ENCODE measurements around the gene FGFR2.

FGFR2 gene

DNA sequence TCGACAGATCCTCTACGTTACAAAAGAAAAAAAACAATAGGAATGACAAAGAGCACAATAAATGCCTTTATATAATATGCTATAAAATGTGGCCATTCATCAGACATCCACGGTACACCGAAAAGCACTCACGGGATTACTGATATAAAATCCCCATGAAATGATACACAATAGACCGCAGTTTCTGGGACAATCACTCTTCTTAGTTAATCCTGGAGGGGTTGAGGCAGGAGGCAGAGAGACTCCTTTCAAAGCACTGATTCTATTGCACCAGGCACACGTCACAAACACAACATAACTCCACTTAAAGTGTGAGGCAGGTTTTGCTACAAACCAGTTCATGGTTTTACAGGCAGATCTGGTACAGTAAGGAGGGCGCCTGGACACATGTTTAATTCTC is 113.8 kb downstream of the FGFR2 start:
- DNase-seq: no peak

DNA sequence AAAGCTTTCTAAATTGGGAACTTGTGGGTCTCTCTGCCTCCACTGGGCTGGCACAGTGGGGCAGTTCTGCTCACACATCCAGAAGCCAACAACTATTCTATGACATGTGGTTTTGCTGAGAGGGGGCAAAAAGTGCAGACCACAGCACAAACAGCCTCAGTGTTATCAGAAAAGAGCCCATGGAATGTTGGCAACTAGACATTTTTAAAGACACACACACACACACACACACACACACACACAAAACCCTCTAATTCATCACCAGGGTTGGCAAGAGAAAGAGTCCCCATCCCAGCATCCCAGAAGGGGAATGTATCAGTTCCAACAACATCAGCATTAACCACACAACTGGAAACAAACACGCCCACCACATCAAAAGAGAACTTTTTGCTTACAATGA is 117.1 kb downstream of the FGFR2 start:
- no peak for DNase-seq

DNA sequence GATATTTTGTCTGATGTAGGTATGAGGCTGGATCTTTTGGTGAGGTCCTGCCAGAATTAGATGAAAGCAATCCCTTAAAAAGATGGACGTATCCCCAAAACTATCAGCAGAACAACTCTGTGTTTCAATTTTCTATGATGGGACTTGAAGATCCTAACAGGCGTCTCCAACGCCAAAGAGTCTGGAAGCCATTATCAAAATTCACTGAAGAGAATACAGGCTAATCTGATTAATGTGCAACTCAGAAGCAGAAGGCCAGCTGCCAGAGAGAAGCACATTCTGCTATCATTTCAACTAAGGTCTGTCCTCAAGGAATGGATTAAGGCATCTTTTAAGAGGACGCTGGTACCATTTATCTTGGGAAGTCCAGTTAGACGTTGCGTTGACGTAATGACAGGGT is 119.7 kb downstream of the FGFR2 start:
- no peak for DNase-seq

DNA sequence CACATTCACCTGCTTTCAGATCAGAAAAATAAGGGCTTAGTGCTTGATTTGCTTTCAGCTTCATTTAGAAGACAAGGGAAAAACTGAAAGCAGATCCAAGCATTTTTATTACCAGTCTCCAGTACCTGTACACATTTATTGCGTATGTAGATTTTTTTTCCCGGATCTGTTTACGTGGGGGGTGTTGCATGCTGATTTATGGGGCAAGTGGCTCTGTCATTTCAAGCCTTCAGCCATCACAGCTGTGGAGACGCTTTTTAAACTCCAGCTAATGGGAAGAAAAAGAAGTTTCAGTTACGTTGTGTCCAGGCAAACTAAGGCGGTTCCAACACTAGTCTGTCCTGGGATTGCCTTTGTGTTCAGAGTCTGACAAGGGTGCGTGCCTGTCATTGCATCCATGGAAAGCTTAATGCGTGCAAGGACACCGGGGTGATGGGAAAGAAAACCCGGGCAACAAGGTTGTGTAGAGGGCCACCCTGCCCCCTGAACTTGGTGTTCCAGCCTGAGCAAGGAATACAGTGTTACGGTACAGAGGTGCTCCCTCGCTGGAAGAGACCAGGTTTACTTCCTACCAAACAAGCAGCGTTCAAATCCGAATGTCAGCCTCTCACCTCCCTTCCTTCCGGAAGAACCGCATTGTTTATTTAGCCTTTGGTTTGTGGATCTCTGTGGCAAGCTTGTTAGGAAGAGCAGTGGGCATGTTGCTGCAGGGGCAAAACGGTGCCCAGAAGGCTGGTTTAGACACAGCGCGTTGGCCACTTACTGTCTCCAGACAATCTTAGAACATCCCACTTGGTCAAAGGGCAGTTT is 128.2 kb downstream of the FGFR2 start:
- no peak for DNase-seq

DNA sequence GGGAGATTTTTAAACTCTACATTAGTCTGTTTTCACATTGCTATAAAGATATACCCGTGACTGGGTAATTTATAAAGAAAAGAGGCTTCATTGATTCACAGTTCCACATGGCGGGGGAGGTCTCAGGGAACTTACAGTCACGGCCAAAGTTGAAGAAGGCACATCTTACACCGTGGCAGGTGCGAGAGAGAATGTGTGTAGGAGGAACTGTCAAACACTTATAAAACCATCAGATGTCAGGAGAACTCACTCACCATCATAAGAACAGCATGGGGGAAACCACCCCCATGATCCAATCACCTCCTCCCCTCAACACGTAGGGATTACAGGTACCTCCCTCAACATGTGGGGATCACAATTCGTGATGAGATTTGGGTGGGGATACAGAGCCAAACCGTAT is 129.5 kb downstream of the FGFR2 start:
- DNase-seq: no peak

DNA sequence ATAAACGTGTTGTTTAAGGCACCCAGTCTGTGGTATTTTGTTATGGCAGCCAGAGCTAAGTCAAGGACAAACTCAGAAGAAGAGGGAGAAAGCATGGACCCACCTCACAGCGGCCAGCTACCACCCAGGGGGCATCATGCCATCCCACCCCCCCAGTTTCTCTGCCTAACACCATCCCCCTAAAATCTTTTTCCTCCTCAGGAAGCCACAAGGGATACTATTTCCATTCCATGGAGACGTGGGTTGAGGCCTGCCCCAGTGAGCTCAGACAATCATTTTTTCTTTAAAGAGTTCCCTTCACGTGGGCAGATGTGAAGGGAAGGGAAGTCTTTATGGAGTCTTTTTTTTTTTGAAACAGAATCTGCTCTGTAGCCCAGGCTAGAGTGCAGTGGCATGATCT is 131.8 kb downstream of the FGFR2 start:
- no peak for DNase-seq

DNA sequence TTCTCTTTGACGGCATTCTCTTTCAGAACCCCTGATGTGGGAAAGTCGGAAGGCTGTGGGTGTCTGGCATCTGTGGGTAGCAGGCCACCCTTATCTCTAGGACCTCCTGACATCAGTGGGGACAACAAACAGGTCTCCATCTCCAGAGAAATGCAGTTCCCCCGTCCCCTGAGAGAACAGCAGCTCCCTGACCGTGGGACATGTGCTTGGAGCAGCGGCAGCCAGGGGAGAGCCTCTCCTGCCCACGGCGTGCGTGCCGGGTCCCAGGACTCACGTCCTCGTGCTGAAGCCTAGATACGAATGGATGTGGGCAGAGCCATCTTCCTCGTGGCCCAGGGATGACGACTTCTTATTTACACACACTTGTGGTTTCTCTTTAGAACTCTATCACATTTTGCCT is 133.0 kb downstream of the FGFR2 start:
- no peak for DNase-seq

DNA sequence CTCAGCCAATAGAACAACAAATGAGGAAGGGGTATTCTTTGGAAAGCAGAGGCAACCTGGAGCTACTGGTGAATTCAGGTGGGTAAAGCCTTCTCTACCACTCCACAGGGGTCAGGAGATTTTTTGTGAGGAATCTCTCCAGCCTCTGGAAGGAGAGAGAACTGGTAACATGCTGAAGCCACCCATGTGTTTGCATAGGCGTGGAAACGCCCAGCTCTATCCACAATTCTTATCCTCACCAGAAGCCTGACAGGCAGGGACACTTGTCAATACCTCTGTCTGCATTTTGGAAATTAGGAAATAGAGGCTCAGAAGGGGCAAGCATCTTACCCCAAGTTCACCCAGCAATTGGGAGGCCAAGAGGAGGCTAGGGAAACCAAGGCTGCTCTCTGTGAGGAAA is 133.7 kb downstream of the FGFR2 start:
- no peak for DNase-seq

DNA sequence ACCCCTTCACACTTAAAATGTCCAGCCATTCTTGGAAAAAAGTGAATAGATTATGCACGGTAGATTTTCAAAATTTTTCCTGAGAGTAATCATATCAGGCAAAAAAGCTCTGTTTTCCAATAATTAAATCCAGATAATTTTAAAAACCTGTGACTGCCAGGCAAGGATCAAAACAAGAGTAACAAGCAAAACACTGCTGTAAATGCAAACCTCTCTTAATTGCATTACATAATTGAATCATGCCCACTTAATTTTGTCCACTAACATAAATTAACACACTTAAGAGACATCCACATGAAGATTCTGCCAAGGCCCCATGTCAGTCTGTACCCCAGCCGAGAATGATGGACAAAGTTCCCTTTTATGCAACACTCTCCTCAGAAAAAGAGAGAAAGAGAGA is 135.3 kb downstream of the FGFR2 start:
- no peak for DNase-seq

DNA sequence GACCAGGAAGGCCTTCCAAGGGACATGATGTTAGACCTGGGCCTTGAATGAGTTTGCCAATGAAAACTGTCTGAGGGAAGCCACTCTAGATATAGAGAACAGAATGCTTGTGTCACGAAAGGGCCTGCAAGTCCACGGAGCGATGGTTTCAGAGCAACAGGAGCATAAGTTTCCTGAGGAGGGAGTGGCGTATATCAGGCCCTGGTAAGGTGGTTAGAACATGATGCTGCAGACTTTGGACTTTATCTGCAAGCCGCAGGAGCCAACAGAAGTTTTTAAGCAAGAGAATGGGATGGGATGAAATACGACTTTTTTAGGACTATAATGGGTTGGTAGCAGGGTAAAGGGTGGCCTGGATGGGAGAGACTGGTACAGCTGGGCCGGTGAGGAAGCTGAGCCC is 136.0 kb downstream of the FGFR2 start:
- no peak for DNase-seq

DNA sequence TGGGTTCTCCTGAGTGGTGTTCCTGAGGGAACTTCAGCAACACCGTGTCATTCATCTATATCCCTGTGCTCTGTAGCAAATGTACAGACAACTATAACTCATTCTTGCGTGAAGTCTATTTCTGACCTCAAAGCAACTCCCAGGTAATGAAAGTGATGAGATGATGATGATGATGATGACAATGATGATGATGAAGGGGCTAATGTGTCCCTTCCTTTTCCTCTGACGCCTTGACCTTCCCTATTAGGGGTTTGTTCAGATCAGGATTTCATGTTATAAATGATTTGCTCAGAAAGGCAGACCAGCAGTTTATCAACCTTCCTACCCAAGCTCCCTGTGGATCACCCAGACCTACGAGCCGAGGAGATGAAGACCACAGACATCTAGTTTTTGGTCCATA is 136.9 kb downstream of the FGFR2 start:
- no peak for DNase-seq

DNA sequence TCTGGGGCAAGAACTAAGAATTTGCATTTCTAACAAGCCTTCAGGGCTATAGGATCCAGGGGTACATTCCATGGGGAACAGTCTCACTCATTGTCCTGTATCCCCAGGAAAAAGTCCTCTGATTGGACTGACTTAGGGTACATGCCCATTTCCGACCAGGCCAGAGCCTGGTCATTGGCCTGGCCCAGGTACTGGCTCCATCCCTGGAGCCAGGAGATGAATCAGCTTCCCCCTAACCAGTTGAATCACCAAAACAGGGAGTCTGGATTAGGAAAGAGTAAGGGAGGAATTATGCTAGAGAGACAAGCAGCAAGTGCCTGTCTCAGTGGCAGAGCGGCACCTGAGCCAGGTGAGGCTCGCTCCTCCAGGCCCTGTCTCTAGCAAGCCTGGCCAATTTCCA is 137.5 kb downstream of the FGFR2 start:
- DNase-seq: no peak

DNA sequence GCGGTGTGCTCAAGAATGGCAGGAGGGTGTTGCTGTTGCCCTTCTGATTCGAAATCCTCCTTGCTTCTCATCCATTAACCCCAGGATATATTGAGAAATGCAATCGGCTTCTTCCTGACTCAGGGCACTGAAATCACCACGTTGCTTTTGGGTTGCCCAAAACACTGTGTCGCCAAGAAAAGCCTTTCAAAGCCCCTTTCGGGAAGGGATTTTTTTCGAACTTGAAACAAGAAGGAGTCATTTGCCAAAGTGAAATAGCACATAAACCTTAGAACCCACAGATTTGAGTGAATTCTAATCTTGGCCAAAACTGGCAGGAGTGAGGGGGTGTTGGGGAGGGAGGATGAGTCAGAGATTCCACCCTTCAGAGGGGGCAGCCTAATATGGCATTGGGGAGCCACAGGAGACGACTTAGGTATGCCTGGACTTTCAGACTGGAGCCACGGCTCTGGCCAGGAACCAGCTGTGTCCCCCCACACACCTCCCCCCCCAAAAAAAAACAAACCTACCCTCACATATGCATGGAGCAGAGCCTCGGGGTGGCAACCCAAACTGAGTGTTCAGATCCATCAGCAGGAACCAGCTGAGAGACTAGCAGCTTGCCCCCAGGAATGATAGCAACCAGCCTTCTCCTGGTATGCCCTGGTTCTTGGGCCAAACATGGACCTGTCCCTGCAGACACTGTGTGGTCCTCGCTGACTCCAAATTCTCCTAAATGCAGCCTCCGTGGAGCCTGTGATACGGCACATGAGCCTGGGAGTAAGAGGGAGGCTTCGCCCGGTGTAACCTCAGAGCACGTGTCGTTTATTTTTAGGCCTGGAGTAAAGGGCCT is 138.4 kb downstream of the FGFR2 start:
- no peak for DNase-seq

DNA sequence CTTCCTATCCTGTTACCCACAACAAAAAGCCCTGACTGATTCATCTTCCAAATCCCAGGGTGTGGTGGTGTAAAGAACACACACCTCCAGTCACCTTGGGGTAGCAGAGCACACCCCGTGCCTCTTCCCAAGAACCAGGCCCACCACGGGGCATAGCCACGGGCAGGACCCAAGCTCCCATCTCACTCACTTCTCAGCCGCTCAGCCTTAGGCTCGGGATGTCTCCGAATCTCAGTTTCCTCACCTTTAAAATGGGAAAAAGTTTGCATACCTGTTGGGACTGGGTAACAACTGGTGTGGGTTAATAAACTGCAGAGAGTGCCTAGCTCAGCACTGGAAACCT is 139.0 kb downstream of the FGFR2 start:
- no peak for DNase-seq

DNA sequence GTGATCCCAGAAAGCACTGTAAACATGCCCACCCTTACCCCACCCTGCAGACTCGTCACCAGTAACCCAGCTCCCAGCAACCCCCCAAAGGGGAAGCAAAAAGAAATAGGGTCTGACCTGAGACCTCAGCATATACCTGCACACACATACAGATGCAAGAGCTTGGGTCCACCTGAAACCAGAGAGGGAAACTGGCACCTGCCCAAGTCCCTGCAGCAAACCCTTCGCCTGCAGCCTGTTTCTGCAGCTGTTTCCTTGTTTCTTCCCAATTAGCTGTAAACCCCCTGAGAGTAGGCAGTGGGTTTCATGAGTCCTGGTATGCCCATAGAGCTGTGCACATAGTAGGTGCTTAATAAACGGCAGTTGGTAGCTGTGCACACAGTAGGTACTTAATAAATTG is 140.5 kb downstream of the FGFR2 start:
- DNase-seq: no peak

DNA sequence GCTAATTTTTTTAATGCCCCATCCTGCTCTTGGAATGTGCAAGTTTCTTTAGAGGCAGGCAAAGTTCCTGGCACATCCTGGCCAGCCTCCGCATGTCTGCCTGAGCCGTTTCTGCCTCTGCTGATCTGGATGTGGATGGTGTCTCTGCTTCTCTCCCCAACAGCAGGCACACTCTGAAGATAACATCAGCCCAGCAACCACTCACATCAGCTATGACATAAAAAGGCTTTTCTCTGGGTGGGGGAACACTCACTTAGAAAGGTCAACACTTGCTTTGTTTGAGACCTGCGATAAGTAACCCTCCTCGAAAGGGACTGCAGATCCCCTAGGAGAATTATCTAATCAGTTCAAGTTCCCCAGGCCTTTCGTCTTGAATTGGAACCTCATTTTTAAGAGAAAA is 142.9 kb downstream of the FGFR2 start:
- DNase-seq: no peak

DNA sequence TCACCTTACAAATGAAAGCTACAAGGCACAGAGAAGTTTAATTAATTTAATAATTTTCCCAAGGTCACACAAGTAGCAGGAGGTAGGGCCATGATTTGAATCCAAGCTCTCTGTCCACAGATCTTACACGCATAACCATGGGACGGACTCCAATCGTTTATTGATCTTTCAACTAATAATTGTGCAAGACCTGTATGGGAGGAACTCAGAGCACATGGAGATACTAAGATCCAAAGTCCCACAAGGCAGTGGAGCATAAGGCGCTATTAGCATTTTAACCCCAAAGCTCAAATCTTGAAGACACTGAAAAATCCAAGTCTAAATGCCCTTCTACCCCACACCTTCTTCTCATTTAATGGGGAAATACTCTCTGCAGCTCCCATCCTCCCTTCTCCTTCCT is 143.5 kb downstream of the FGFR2 start:
- DNase-seq: no peak

DNA sequence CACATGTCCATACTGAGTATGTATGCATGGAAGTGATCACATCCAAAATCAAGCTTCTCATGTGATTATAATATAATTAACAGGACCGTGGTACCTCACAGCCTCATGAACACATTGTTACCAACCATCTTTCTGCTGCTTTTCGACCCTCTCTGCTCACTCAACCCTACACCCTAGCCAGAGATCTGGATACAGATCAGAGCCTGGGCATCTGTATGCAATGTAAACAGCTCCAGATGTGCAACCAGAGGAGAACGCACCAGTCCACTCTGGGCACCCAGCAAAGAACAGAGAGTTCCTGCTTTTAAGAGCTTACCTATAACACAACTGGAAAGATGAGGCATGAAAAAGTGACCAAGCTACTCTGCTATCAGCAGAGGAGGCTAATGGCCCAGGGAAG is 145.1 kb downstream of the FGFR2 start:
- no peak for DNase-seq

DNA sequence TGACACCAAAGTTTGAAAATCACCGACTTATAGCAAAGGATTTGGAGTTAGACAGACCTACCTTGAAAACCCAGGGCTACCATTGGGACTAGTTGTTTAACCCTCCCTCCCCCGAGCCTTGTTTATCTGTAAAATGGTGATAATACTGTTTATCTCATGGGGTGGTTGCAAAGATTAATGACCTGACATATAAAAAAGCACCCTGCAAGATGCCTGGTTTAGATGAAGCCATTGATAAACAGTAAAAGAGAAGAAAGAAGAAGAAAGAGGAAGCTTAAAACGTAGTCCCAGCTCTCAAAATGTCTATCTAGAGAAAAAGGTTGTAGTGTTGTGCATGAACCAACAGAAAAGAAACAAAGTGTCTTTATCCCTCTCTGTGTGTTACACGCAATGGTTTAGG is 145.7 kb downstream of the FGFR2 start:
- DNase-seq: no peak

DNA sequence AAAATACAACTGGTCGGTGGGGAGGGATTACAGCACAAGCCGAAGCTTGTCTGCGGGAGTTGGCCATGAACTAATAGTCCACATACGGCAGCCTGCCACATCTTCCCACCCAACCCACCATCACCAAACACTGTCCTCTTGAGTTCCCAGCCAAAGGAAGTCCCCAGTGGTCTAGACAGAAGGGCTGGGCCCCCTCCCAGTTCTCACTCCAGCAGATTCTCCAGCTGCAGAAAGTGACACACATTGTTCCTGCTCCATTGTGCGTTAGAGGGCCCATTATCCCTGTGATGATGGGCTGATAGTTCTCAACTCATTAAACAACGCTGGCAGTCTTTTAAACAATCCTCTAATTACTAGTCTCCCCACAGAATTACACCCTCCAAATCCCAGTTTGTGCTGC is 148.0 kb downstream of the FGFR2 start:
- no peak for DNase-seq

DNA sequence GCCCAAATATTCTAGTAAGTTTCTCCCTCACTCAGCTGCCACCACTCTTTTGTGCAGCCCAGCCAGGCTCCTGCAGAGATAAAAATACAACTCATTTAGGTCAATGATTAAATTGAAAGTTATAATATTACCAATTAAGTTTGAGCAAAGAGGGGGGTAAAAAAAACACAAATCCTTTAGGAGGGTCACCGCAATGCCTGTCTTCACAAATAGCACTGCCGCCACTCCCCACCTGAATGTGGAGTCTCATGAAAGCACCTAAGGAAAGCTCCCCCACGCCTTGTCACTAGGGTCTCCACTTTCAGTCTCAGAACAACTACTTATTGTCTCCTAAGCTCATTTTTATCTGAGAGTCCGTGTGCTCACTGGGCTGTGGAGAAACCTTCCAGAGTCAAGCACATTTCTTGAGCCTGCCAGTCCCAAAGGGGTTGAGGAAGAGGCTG is 148.7 kb downstream of the FGFR2 start:
- no peak for DNase-seq

DNA sequence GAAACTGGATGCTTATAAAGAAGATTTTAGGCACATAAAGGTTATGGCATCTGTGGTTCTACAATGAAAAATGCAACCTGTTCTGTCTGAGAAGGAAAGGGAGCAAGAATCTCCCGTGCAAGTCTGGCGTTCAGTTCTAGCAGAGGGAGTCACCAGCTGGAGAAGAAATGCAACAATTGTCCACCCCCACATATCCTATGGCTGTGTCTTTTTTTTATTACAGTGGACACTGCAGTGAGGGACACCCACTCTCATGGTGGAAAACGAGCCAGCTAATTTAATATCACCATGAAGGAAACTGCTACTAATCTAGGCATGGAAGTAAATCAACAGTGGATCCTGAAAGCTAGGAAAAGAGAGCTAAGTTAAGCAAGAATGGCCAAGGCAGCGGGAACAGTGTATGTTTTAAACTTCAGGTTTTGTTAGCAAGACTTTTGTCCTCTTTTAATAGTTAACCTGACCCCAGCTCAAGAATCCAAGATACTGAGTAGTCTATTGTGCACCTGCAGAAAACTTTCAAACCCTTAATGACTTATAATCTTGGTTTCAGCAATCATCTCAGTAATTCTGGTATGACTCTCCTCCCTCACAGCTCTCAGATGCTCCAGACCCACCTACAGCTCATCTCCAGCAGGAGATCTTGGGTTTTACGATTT is 149.3 kb downstream of the FGFR2 start:
- no peak for DNase-seq

DNA sequence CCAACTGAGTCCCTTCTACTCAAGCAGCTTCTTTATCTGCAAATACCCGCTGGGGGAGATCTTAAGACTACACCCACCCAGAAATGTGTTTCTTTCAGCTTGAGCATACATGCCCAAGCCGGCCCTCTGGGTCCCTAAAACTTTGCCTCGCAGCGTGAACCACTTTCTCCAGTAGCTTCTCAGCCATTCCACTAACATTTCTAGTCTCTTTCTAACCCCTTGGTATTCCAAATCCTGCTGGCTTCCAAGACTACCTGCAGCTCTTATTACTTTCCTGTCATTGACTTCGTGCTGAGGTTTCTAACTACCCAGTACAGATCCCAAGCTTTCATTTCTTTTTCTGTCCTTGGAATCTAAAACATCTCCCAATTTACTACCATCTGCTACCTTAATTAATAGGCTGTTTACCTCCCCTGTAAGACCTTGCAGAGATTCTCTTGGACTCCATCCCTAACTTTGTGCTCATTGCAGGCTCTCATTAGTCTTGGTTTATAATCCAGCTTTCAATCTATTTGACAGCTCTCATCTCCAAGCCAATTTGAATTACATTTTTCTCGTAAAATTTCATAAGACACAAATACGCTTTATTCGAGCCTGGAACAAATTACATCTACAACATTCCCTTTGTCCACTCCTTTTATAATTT is 153.6 kb downstream of the FGFR2 start:
- DNase-seq: no peak
